ENCODE measurements around the gene C10orf67. TPM values are rescaled to one million over a fixed set of nuclear protein-coding genes. Genes with fewer than 3 reads are reported as not detected.

The C10orf67 gene
- total RNA-seq, 2 donors from 2014 or later, result 0.52 TPM; not detected in 1

DNA sequence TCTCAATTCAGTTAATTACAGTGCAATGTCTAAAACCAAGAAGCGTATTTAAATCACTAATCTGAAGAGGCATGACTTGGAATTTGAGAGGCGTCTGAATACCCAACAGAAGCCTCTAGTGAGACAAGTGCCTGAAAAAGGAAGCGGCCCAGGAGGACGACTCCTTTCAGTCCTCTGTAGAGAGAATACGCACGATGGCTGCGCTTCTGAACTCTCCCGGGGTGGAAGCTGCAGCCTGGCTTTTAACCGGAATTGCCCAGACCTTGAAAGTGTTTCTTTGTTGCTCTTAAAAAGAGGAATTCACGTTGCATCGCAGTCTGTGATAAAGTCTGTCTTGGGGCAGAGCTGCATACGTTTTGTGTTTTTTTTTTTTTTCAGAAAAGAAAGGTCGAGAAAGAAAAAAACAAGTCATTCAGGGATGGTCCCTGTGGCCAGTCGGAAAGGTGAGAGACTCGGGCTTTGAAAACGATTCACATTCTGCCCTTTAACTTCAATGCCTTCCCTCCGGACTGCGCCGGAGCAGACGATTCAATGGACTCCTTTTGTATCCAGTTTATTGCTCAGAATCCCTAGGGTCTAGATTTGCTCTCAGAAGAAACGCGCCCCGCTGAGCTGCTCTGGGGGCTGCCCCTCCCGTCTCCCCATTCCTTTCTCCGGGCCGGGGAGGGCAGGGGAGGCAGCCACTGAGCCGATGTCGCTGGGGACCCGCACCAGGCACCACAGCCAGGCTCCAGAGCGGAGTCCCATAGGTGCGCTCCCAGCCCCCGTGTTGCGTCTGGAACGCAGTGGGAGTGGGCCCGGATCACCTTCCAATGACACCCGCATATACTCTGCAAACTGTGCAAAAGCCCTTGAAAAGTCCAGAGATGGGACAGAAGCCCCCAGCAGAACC is 153.5 kb downstream of the C10orf67 start:
- intact Hi-C loops (cut with DNase I), result no loop called here
- Histone ChIP-seq H3K27ac (peak overlapping the region; percentile 80 to 92 (median 85)), H3K4me3 (peak overlapping the region; percentile 62 to 83), H3K9me3 (no peaks in the 10 kb centered on the region), H3K4me1 (peaks cover 63% of the 10 kb centered on the region), H3K27me3 (no peaks in the 10 kb centered on the region), H3K36me3 (replicated peaks in 1 of 2; ENCODE audit: insufficient read depth in 1 of 2, low read depth in 2 of 2) (no peaks in the 10 kb centered on the region)
- DNase-seq, result peak in 1 of 4 donors; percentile 41
- no peak for ATAC-seq
- 5 to 19% methylated on average over 20 to 36 of the region's 36 CpGs for WGBS, 2 donors
- TF ChIP-seq POLR2A (IDR thresholded peaks at IDR 0.05), result no peak
- TF ChIP-seq, protein P1, sequence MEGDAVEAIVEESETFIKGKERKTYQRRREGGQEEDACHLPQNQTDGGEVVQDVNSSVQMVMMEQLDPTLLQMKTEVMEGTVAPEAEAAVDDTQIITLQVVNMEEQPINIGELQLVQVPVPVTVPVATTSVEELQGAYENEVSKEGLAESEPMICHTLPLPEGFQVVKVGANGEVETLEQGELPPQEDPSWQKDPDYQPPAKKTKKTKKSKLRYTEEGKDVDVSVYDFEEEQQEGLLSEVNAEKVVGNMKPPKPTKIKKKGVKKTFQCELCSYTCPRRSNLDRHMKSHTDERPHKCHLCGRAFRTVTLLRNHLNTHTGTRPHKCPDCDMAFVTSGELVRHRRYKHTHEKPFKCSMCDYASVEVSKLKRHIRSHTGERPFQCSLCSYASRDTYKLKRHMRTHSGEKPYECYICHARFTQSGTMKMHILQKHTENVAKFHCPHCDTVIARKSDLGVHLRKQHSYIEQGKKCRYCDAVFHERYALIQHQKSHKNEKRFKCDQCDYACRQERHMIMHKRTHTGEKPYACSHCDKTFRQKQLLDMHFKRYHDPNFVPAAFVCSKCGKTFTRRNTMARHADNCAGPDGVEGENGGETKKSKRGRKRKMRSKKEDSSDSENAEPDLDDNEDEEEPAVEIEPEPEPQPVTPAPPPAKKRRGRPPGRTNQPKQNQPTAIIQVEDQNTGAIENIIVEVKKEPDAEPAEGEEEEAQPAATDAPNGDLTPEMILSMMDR (IDR thresholded peaks at IDR 0.05), result no peak

DNA sequence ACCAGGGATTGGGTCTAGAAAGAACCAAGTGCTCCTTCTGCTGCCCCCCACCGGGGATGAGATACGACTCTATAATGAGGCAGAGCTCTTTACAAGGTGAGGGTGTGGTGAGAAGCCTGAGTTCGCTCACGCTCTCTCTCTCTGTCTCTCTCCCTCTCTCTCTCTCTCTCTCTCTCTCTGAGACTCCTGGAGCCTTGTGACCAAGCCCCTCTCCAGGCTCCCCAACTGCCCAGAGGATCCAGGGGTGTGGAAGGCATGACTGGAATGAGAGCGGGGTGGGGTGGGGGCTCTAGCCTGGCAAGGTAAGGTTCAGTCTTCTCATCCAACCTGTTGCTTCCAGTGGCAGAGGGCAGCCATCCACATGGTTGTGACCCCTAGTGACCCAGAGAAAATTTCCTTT is 155.6 kb downstream of the C10orf67 start:
- peak in 1 of 4 donors; percentile 26 for DNase-seq
- H3K4me1 ChIP-seq, result peaks cover 59% of the 10 kb centered on the region
- 20 to 24% methylated on average over 5 of the region's 5 CpGs for WGBS, 2 donors
- H3K27ac ChIP-seq, result peak overlapping the region; percentile 58 to 92 (median 85)
- intact Hi-C loops (cut with DNase I), result no loop called here
- no peak for ATAC-seq
- H3K27me3 ChIP-seq, result no peaks in the 10 kb centered on the region
- H3K36me3 ChIP-seq (replicated peaks in 1 of 2; ENCODE audit: insufficient read depth in 1 of 2, low read depth in 2 of 2), result no peaks in the 10 kb centered on the region
- TF ChIP-seq POLR2A (IDR thresholded peaks at IDR 0.05), result no peak
- TF ChIP-seq, protein P1 (IDR thresholded peaks at IDR 0.05), result no peak
- H3K4me3 ChIP-seq, result no peak overlapping the region
- H3K9me3 ChIP-seq, result no peaks in the 10 kb centered on the region

DNA sequence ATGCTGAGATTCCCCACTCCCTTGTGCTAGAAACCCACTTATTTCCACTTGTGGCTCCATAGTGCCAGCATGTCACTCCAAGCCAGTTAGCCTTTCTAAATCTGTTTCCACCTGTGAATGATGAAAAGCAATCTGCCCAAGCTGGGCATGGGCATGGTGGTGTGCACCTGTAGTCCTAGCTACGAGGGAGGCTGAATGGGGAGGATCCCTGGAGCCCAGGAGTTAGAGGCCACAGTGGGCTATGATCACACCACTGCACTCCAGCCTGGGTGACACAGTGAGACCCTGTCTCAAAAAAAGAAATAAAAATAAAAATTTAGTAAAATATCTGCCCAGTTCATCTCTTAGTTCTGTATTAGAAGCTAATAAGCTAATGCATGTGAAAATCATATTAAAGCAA is 157.4 kb downstream of the C10orf67 start:
- H3K27ac ChIP-seq, result peak overlapping the region; percentile 85 to 92 (median 88)
- peaks cover 70% of the 10 kb centered on the region for H3K4me1 ChIP-seq
- intact Hi-C loops (cut with DNase I), result no loop called here
- WGBS, 2 donors, result 50 to 54% methylated on average over 1 of the region's 1 CpG
- no peaks in the 10 kb centered on the region for H3K27me3 ChIP-seq
- DNase-seq, result peak in 1 of 4 donors; percentile 23
- no peaks in the 10 kb centered on the region for H3K36me3 ChIP-seq (replicated peaks in 1 of 2; ENCODE audit: insufficient read depth in 1 of 2, low read depth in 2 of 2)
- TF ChIP-seq POLR2A (IDR thresholded peaks at IDR 0.05), result peak in 1 of 3 donors; percentile 20
- TF ChIP-seq, protein P1 (IDR thresholded peaks at IDR 0.05), result no peak
- ATAC-seq, result peak; percentile 8
- H3K9me3 ChIP-seq, result no peaks in the 10 kb centered on the region
- no peak overlapping the region for H3K4me3 ChIP-seq

DNA sequence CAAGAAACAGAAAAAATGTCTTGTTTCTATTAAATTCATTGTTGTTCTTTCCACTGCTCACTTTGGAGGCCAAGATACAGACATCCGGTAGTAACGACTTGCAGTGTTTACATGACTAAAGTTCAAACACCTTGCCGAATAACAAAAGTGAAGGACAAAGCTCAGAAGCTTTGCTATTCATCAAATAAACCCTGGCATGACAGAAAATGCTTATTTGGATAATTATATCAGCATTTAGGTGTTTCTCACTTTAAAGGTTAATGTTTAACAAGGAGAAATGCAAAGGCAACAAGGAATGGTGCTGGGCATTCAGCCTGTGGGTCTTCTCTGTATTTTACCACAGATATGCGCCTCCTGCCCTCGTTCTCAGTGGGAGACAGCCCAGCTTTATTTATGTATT is 157.9 kb downstream of the C10orf67 start:
- H3K27me3 ChIP-seq, result no peaks in the 10 kb centered on the region
- ATAC-seq, result peak; percentile 84
- H3K36me3 ChIP-seq (replicated peaks in 1 of 2; ENCODE audit: insufficient read depth in 1 of 2, low read depth in 2 of 2), result no peaks in the 10 kb centered on the region
- no peak overlapping the region for H3K4me3 ChIP-seq
- peaks cover 74% of the 10 kb centered on the region for H3K4me1 ChIP-seq
- 5 to 9% methylated on average over 5 of the region's 5 CpGs for WGBS, 2 donors
- intact Hi-C loops (cut with DNase I), result no loop called here
- H3K9me3 ChIP-seq, result no peaks in the 10 kb centered on the region
- TF ChIP-seq POLR2A (IDR thresholded peaks at IDR 0.05), result peak in 2 of 3 donors; percentile 14 to 19
- TF ChIP-seq, protein P1 (IDR thresholded peaks at IDR 0.05), result no peak
- peak in 3 of 4 donors; percentile 47 to 72 (median 65) for DNase-seq
- peak overlapping the region; percentile 85 to 92 (median 88) for H3K27ac ChIP-seq
